Loucy (cell line): ENCODE measurements around the gene WTAP.

ENCODE experiments used
- CTCF ChIP-seq: fragments of 200-600 bp; sonication (generic); conservative IDR thresholded peaks from 2 replicates; pipeline ENCODE4 v1.5.1; 2014; ENCODE audit warnings: mild to moderate bottlenecking, antibody characterized with exemption, low read length
- EZH2phosphoT487 ChIP-seq: fragments of 200-600 bp; IDR thresholded peaks from 2 replicates; pipeline ENCODE4 v1.6.1; 2018; ENCODE audit warnings: antibody characterized with exemption, mild to moderate bottlenecking, moderate library complexity, borderline replicate concordance

GRCh38 chr6:159715166-159715565 lies 12.1 kb upstream of the WTAP start:
- TF ChIP-seq CTCF = no peak
- TF ChIP-seq EZH2phosphoT487 = no peak
